Ishikawa (cell line): ENCODE data around the gene DMP1.

Experiments
- CEBPB ChIP-seq: IDR thresholded peaks from 2 replicates; pipeline ENCODE4 v1.6.1; 2012
- MAX ChIP-seq: IDR thresholded peaks from 2 replicates; pipeline ENCODE4 v1.6.1; 2012
- TCF12 ChIP-seq: IDR thresholded peaks from 2 replicates; pipeline ENCODE4 v1.6.1; 2012; ENCODE audit warnings: low read depth

GRCh38 chr4:87649980-87650379 lies at the start of gene DMP1:
- no peak for TF ChIP-seq CEBPB
- no peak for TF ChIP-seq TCF12
- TF ChIP-seq MAX, result no peak
